HG03378 (cell line): ENCODE data around the gene IGFBP7.
"Not testable (repeated sequence)": the region's sequence is repeated elsewhere in the genome, so short reads cannot be mapped to it uniquely, and the experiment has no call there.

Experiments
- ATAC-seq: cut with Tn5 transposase; IDR thresholded peaks from one replicate; pipeline ENCODE4 v1.9.1; 2021; ENCODE audit warnings: mild to moderate bottlenecking, moderate library complexity; ENCODE audit not compliant: unreplicated experiment

The IGFBP7 gene

DNA sequence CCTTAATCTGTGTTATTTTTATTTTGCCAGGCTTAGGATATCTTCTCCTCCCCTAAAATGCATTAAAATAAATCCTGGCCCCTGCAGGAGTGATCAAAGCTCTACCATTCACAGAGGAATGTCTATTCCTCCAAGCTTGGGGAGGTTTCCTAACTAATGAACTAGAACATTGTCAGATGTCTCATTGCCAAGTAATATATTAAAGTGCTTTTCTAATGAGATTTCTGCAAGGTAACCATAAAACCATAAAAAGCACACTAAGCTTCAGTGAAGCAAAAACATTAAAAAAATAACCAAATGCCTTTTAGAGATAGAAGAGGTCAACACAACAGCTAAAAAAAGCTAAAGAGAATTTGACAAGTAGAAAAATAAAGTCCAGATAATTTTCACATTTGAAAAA, 34.8 kb downstream of the IGFBP7 start:
- ATAC-seq = no peak

DNA sequence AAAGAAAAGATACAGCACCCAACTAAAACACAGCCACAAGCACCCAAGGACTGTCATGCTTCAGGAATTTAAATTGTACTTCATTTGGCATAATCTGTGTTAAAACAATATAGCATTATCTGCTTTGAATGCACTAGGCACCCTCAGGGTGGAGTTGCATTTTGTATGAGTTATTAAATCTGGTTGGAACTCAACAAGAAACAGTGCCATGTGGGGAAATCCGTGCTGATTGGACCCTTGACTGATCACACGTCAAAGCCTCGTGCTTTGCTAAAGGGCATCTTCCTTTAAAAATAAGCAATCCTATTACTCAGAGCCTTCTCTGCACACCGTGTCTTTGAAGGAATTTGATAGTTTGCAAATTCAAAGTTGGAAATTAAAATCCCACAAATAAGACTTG, 35.4 kb downstream of the IGFBP7 start:
- no peak for ATAC-seq

DNA sequence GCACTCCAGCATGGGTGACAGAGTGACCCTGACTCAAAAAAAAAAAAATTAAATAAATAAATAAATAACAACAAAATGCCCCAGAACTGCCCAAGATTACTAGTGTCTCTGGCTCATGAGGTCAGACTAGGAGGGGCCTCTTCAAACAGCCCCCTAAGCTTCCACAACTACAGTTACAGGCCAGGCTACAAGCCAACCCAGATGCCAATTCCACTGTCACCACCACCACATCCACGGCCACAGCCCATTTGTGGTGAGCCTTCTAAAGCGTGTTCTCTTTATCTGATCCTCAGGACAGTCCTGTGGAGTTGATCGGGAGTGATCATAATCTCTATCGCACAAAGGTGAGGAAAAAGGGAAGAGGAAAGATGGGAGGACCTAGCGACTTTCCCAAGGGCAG, 36.6 kb downstream of the IGFBP7 start:
- no peak for ATAC-seq

DNA sequence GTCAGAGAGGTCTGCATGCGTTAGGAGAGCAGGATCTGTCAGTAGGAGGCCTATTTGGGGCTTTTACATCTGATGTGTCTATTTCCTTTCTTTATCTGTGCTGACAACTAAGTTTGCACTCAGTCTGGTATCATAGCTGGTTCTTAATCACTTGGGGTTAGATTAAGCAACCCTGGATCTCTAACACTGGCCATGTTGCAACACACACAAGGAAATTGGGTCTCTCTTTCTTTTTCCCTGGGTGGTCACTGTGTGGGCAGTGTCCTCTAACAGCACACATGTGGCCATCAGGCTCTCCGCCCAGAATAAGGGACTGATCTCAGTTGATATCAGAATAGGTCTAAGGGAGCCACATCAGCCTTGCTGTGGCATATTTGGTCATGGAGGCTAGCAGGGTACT, 38.9 kb downstream of the IGFBP7 start:
- no peak for ATAC-seq

DNA sequence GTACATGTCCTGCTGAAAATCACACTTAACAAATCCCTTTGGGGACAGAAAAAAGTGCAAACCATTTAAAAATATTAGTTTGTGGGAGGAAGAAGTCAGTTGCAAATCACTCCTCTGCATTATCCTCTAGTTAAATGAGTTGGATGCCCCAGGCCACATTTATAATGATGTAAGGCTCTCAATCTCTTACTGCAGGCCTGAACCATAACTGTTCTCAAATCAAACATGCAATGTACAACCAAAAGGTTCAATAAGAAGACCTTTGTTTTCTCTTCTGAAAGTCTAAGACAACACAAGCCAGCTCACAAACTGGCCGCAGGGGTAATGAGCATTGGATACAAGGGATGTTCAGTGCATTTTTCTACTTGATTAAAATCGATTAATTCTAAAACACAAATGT, 39.7 kb downstream of the IGFBP7 start:
- no peak for ATAC-seq

DNA sequence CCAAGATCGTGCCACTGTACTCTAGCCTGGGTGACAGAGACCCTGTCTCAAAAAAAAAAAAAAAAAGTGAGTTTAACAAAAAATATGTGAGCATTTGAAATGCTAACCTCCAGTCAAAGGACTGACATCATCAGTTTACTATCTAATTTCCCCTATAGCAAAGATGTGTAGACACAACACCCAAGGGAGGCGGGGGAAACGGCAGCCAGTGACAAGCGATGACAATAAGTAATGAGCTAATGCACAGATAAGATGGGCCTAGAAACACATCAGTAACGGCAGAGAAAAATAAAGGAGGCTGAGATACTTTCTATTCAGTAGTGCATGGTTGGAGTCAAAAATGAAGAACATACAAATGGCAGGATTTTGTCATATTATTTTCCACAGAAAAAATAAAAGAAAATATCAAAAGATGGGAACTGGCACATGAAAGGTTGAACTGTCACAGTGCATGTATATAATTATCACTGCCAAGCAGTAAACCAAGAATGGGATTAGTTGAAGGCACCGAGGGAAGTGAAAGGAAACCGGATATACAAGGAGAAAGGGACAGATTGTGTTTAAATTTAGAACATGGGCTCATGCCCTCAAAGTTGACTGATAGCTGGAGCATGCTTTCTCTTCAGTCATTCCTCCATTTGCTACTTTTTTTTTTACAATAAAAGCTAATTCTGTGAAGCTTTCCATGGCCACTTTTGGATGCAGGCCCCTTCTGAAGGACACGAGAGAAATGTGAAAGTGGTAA, 41.8 kb downstream of the IGFBP7 start:
- ATAC-seq = no peak

DNA sequence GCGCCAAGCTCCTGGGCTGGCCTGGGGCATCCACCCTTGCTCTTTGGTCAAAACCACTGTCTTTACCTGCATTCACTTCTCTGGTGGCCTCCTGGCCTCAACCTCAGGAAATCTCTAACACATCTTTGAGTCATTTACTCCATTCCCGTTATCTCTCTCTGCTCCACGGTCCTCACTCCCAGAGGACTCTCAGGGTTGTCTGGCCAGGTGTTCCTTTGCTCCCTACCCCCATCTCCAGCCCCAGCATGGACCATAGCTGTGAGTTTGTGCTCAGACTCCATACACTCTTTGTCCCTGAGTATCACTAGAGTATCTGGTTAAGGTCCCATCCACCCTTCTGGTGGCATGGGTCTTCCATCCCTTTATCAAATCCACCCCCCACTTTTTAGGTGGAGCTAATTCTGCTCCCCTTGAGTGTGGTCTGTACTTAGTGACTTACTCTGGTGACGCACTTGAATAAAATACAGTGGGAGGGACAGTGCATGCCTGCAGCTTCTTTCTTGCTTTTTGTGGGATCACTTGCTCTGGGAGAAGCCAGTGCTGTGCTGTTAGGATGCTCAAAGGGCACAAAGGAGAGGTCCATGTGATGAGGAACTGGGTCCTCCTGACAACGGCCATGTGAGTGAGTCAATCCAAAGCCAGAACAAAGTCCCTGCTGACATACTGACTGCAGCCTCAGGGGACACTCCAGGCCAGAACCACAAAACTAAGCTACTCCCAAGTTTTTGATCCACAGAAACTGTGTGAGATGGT, 44.3 kb downstream of the IGFBP7 start:
- ATAC-seq = no peak

DNA sequence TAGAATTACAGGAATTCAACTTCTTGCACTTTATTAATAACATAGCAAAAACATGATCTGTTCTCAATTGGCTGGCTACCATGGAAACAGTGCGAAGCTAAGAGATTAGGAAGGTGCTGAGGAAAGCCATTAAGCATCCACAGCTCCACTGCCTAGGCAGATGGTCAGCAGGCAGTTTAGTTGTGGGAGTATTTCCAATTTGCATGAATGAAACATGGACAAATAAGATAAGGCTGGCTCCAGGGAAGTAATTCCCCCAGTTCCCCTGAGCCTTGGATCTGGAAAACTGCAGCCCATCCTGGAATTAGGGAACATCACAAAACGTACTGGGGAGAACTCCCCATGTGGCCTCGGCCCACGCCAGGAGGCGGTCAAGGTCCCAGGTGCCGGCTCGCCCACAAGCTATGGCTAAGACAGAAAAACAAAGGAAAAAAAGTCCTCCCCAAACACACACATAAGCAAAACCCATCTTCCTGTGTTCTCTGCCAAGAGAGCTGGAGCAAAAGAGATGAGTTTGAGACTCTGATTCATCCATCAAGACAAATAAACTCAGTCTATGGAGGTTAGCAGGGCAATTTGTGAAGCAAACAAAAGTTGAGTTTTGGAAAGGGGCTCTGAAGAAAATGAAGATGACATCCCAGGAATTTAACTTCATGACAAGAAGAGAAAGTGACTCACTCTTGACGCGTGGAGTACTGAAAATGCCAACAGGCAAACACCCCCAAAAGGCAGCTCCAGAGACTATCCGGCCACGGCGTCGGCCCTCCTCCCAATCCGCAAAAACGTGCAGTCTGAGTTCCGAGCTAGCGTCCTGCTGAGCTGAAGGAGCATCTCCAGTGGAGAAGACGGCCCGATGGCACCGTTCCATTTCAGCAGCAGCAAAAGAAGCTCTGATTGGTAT, 45.1 kb downstream of the IGFBP7 start:
- ATAC-seq = no peak

DNA sequence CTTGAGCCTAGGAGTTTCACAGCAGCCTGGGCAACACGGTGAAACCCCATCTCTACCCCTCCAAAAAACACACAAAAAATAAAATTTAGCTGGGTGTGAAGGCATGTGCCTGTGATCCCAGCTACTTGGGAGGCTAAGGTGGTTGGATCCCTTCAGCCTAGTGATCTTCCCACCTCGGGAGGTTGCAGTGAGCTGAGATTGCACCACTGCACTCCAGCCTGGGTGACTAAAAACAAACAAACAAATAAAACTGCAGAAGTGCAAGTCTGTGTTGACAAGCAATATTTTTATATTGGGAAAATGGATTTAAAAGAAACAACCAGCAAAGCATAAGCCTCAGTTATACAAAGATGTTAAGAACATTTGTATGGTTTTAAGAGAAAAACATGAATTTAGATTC, 46.1 kb downstream of the IGFBP7 start:
- ATAC-seq = no peak

DNA sequence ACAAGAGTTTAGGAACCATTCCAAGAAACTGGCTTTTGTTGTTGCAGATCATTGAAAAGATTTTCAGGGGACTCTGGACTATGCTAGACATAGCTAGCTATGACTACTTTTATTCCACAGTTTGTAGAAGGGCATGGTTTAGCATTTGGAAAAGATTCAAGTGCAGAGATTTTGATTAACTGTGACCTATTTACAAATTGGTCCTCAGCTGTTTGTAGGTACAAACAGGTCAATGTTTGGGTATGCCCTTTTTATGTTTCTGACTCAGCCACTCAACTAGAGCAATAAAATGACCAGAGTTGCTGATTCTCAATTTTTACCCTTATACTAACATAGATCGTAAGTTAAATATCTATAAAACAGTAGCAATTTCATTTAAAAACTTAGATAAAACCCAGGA, 46.7 kb downstream of the IGFBP7 start:
- no peak for ATAC-seq

DNA sequence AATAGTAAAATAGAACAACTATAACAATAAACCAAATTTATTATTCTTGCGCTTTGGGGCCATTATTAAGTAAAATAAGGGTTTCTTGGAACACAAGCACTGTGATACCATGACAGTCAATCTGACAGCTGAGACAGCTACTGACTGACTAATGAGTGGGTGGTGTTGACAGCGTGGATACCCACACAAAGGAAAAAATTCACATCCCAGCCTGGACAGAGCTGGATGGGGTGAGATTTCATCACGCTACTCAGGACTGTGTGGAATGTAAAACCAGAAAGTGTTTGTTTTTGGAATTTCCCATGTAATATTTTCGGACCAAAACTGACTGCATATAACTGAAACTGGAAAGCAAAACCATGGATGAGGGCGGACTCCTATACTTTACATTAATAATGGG, 48.8 kb downstream of the IGFBP7 start:
- ATAC-seq = no peak

DNA sequence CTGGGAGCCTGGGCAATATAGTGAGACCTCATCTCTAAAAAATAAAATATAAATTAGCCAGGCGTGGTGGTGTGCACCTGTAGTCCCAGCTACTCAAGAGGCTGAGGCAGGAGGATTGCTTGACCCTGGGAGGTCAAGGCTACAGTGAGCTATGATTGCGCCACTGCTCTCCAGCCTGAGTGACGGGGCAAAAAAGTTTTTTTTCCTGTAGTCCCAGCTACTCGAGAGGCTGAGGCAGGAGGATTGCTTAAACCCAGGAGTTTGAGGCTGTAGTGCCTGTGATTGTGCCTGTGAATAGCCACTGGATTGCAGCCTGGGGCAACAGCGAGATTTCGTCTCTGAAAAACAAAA, 49.5 kb downstream of the IGFBP7 start:
- ATAC-seq = not testable (repeated sequence)

DNA sequence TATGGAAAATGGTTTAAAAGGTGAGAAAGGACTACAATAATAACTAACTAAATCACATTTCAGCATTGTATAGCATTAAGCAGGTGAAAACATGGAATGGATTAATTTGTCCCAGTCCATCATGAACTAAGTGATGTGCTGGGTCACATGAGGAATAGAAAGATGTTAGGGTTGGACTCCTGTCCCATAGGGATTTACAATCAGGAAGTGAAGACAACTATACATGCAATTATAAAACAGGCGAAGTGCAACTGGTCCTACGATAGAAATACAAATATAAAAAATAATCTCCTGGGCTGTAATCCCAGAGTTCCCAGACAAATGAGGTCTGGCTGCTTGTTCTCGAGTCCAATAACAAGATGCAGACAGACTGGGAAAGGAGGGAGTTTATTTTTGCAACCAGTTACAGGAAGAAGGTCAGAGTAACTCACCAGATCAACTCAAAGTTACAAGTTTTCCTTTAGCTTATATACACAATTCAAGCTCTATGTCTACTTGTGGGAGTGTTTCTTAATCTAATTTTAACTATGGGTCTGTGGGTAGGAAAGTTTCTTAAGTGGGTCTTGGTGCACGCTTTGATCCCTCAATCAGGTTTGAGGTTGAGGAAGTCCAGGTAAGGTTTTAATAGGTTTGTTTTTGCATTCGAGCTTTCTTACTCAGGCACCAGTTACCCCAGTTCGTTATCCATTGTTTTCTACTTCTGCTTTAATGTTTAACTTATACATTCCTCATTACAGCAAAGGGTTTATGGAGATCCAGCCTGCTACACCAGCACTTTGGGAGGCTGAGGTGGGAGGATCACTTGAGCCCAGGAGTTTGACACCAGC, 50.1 kb downstream of the IGFBP7 start:
- no peak for ATAC-seq

DNA sequence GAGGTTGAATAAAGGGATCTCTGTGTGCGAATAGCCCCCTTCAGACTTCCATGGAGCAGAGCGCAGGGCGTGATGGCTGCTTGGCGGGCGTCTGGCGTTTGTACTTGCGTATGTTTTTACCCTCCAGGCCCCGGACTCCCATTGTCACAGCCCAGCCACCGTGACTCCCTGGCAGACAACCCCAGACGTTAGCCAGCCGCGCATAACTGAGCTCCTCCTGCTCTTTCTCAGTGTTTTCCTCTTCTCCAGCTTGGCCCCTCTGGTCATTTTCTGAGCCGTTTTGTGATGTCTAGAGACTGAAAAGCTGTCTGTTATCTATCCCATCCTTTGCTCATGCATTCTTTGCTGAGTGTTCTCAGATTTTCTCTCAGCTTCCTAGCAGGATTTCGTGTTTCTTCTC, 54.3 kb downstream of the IGFBP7 start:
- no peak for ATAC-seq

DNA sequence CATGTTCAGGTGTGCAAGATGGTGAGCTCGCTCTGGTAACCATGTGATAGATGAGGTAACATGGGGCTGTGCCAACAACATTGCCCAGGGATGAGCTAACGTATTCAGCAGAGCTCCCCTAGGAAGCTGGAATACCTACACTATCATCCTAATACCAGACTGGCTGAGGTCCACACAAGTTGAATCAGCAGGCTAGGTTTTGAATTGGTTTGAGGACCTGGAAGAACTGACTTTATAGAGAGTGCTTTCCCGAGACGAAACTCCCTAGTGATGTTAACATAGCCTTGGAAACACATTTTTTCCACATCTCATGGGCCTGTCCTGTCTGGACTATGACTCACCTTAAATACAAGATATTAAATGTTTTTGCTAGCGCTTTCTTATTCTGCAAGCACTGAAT, 56.7 kb downstream of the IGFBP7 start:
- no peak for ATAC-seq

DNA sequence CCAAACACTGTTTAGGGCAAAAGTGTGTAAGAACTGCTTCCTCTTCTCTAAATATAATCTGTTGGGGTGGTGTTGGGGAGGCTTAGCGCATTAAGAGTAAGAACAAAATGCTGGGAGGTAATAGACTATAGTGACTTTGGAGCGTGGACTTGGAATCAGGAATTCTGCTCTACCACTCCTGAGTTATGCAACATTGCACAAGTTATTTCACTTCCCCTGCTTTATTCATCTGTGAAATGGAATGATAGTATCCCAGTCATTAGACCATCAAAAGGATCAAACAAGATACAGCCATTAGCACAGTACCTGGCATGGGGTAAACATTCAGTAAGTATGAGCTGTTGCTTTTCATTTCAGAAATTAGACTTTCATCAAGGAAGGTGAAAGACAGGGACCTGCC, 58.7 kb downstream of the IGFBP7 start:
- ATAC-seq = no peak

DNA sequence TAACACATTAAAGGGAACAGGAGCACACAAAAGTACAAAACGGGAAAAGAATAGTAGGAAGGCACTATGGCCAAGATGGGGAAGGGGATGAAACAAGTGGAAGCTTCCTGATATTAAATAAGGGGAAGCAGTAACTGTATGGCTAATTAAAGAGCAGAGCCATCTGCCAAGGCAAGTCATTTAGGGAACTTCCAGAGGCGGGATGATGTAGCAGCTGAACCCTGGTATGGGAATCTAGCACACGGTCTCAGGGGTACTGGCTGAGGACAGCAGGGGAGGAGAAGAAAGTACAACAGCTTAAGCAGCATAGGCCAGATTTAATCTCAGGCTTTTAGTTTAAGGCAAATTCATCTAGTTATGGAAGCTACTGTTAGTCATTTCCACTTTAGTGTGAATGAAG, 59.1 kb downstream of the IGFBP7 start:
- ATAC-seq = no peak

DNA sequence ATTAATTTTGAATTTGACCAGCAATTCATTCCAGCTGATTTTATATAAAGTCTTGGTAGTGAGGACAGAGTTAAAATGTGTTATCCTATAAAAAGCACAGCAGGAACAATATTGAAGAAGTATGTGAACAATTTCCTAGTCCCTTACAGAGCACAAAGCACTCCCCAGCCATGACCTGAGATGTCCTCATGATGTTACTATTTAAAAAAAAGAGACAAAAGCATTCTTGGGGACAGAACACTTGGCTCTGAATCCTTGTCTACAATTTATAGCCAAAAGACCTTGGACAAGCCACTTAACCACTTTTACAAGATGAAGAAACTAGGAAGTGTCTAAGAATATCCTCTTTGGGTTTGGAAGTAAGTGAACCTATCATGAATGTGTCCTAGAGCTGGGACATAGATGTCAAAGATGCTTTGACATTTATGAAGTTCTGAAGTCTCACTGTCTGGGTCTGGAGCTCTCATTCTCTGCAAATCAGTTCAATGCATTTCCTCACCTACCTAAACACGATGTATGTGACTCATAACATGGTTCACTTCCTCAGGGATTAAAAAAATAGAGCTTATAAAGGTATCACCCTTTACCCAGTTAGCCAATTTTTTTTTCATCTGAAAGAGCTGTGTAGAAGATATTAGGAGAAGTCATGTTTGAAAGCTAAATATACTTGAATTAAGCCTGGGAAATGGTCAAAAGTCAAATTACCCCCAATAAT, 61.4 kb downstream of the IGFBP7 start:
- no peak for ATAC-seq

DNA sequence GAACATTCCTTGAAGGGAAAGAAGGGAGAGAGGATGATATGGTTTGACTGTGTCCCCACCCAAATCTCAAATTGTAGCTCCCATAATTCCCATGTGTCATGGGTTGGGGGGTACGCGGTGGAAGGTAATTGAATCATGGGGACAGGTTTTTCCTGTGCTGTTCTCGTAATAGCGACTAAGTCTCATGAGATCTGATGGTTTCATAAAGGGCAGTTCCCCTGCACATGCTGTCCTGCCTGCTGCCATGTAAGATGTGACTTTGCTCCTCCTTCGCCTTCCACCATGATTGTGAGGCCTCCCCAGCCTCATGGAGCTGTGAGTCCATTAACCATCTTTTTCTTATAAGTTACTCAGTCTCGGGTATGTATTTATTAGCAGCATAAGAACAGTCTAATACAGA, 63.1 kb downstream of the IGFBP7 start:
- not testable (repeated sequence) for ATAC-seq

DNA sequence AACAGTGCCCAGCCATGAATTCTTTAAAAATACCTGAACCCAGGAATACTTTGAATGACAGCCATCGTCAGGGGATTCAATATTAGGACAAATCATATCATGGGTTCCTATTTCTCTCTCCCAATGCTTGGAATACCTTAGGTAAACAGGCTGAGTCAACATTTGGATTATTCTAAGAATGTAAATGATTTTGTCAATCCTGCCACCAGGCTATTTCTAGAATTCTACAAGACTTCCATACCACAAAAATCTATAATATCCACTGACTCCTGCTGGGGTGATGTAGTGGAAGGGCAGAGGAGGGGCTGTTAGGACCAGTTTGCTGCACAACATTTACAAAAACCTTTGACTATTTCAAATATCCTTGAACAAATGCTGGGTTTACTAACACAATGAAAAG, 65.2 kb downstream of the IGFBP7 start:
- ATAC-seq = no peak
